Liver (tissue), 9 donors: ENCODE data around the gene ILDR1. TPM values are rescaled to one million over a fixed set of nuclear protein-coding genes. Genes with fewer than 3 reads are reported as not detected.
"Not testable (repeated sequence)": the region's sequence is repeated elsewhere in the genome, so short reads cannot be mapped to it uniquely, and the experiment has no call there.

Experiments
- DNase-seq: peaks from one replicate; pipeline ENCODE4 v3.0.0-alpha.2; 2017; ENCODE audit warnings: low spot score
- H3K27ac ChIP-seq, 2 donors: one replicate each; pipeline ENCODE4 v1.7.0; 2013; ENCODE audit warnings: inconsistent platforms in 2 of 2, low read length in 2 of 2, control low read depth in 1 of 2, low read depth in 1 of 2, mild to moderate bottlenecking in 1 of 2
- H3K27me3 ChIP-seq, 4 donors: one replicate each; pipeline versions ENCODE4 v1.6.1 to v1.7.0; 2013; ENCODE audit warnings: low read length in 3 of 4, inconsistent platforms in 1 of 4, mild to moderate bottlenecking in 1 of 4, moderate library complexity in 1 of 4; ENCODE audit not compliant: control insufficient read depth in 4 of 4, insufficient read depth in 4 of 4
- H3K36me3 ChIP-seq, 4 donors: one replicate each; pipeline versions ENCODE4 v1.6.1 to v1.7.0; 2013; ENCODE audit warnings: low read length in 3 of 4, mild to moderate bottlenecking in 3 of 4, low read depth in 1 of 4, moderate library complexity in 1 of 4; ENCODE audit not compliant: control insufficient read depth in 4 of 4, insufficient read depth in 3 of 4
- H3K4me1 ChIP-seq, 4 donors: one replicate each; pipeline versions ENCODE4 v1.6.1 to v1.7.0; 2013; ENCODE audit warnings: low read length in 3 of 4, mild to moderate bottlenecking in 3 of 4, moderate library complexity in 1 of 4; ENCODE audit not compliant: control insufficient read depth in 4 of 4, insufficient read depth in 4 of 4
- H3K4me3 ChIP-seq, 3 donors: one replicate each; pipeline versions ENCODE4 v1.6.1 to v1.7.0; 2013; ENCODE audit warnings: low read length in 3 of 3, control low read depth in 1 of 3, low read depth in 1 of 3, mild to moderate bottlenecking in 1 of 3
- H3K9ac ChIP-seq, 2 donors: one replicate each; pipeline ENCODE4 v1.7.0; 2013; ENCODE audit warnings: low read length in 2 of 2, mild to moderate bottlenecking in 2 of 2, moderate library complexity in 2 of 2, control low read depth in 1 of 2, low read depth in 1 of 2
- H3K9me3 ChIP-seq, 4 donors: one replicate each; pipeline versions ENCODE4 v1.6.1 to v1.7.0; 2013; ENCODE audit warnings: low read length in 3 of 4; ENCODE audit not compliant: control insufficient read depth in 4 of 4
- ATF3 ChIP-seq: IDR thresholded peaks from 2 replicates; pipeline ENCODE4 v1.6.1; 2016; ENCODE audit warnings: antibody characterized with exemption
- CTCF ChIP-seq: fragments of 150-350 bp; IDR thresholded peaks from 2 replicates; pipeline ENCODE4 v1.5.1; 2017; ENCODE audit warnings: improper control_type of control experiment, low read depth, low read length; ENCODE audit not compliant: missing input control
- EGR1 ChIP-seq, 2 donors: IDR thresholded peaks; 2 replicates each; pipeline ENCODE4 v1.6.1; 2016 to 2018; ENCODE audit warnings: antibody characterized with exemption in 2 of 2, low read depth in 2 of 2
- FOXA1 ChIP-seq: IDR thresholded peaks from 2 replicates; pipeline ENCODE4 v1.6.1; 2016; ENCODE audit warnings: antibody characterized with exemption
- FOXA2 ChIP-seq: IDR thresholded peaks from 2 replicates; pipeline ENCODE4 v1.6.1; 2016; ENCODE audit warnings: antibody characterized with exemption
- GABPA ChIP-seq, 2 donors: IDR thresholded peaks in 1 of 2; conservative IDR thresholded peaks in 1 of 2; 2 replicates each; pipeline ENCODE4 v1.6.1; 2016; ENCODE audit warnings: antibody characterized with exemption in 2 of 2, mild to moderate bottlenecking in 1 of 2, moderate library complexity in 1 of 2
- HNF4A ChIP-seq, 2 donors: conservative IDR thresholded peaks; 2 replicates each; pipeline ENCODE4 v1.6.1; 2016; ENCODE audit warnings: antibody characterized with exemption in 2 of 2, mild to moderate bottlenecking in 2 of 2
- HNF4G ChIP-seq: IDR thresholded peaks from 2 replicates; pipeline ENCODE4 v1.6.1; 2016; ENCODE audit warnings: antibody characterized with exemption
- JUND ChIP-seq, 2 donors: IDR thresholded peaks; 2 replicates each; pipeline ENCODE4 v1.6.1; 2016; ENCODE audit warnings: antibody characterized with exemption in 2 of 2
- MAX ChIP-seq: IDR thresholded peaks from 2 replicates; pipeline ENCODE4 v1.6.1; 2016; ENCODE audit warnings: antibody characterized with exemption
- NR2F2 ChIP-seq: IDR thresholded peaks from 2 replicates; pipeline ENCODE4 v1.6.1; 2016; ENCODE audit warnings: antibody characterized with exemption
- RAD21 ChIP-seq, 2 donors: IDR thresholded peaks; 2 replicates each; pipeline ENCODE4 v1.6.1; 2016; ENCODE audit warnings: antibody characterized with exemption in 2 of 2, mild to moderate bottlenecking in 2 of 2
- REST ChIP-seq: IDR thresholded peaks from 2 replicates; pipeline ENCODE4 v1.6.1; 2016; ENCODE audit warnings: antibody characterized with exemption, mild to moderate bottlenecking
- RXRA ChIP-seq, 2 donors: IDR thresholded peaks; 2 replicates each; pipeline ENCODE4 v1.6.1; 2017 to 2018; ENCODE audit warnings: antibody characterized with exemption in 2 of 2, mild to moderate bottlenecking in 1 of 2
- SP1 ChIP-seq: IDR thresholded peaks from 2 replicates; pipeline ENCODE4 v1.6.1; 2018; ENCODE audit warnings: antibody characterized with exemption, mild to moderate bottlenecking
- TAF1 ChIP-seq: conservative IDR thresholded peaks from 2 replicates; pipeline ENCODE4 v1.6.1; 2016; ENCODE audit warnings: antibody characterized with exemption, mild to moderate bottlenecking
- YY1 ChIP-seq: IDR thresholded peaks from 2 replicates; pipeline ENCODE4 v1.6.1; 2016; ENCODE audit warnings: antibody characterized with exemption, mild to moderate bottlenecking
- ZBTB33 ChIP-seq: IDR thresholded peaks from 2 replicates; pipeline ENCODE4 v1.6.1; 2016; ENCODE audit warnings: antibody characterized with exemption
- WGBS: extraction: QIAGEN DNeasy Blood & Tissue Kit; methylation state at CpG from one replicate; pipeline ENCODE4 v1.1.7; 2013; 5-methylcytosine and 5-hydroxymethylcytosine counted together
- polyA plus RNA-seq, 2 donors: library from polyadenylated mRNA; stranded (reverse) in 1 of 2; unstranded in 1 of 2; fragments of 200-250 nt in 1 of 2; fragments of >200 nt in 1 of 2; fragmentation: Nextera tagmentation in 1 of 2; extraction: Ambion mirVana in 1 of 2; gene quantifications; one replicate each; pipeline versions ENCODE4 v1.2.1 to v1.2.3, GENCODE V29; 2013 to 2015
- total RNA-seq, 2 donors: library from RNA; depleted of rRNA; stranded (reverse); fragments of >200 nt; gene quantifications; one replicate each; pipeline ENCODE4 v1.2.3, GENCODE V29; 2014
- donor health status: healthy.
- donor health status: healthy.
- donor health status: healthy.
- donor health status: healthy.
- donor health status: healthy.

Gene ILDR1
- total and polyA plus RNA-seq, 4 donors: 0.07 to 1.7 (median 0.19) TPM

GRCh38 chr3:122055215-122055614 is 33.2 kb upstream of the ILDR1 start, which contains the start of gene CD86:
Gene CD86 (plus strand): TSS chr3:122055362. CDS start chr3:122055490, 128 bp downstream.
- H3K27ac ChIP-seq: no peak within 1 kb of the TSS
- peak; percentile 26 for TF ChIP-seq TAF1
- no peak for TF ChIP-seq HNF4G

GRCh38 chr3:122052968-122053367 is 30.9 kb upstream of the ILDR1 start:
- peaks cover 0 to 3% (median 0%) of the 10 kb centered on the region in 4 donors for H3K27me3 ChIP-seq
- no peaks in the 10 kb centered on the region for H3K4me1 ChIP-seq
- TF ChIP-seq JUND (IDR thresholded peaks at IDR 0.05): no peak
- no peak for TF ChIP-seq TAF1
- TF ChIP-seq HNF4G: no peak
- TF ChIP-seq REST: no peak
- no peak for TF ChIP-seq HNF4A (conservative IDR thresholded peaks at IDR 0.05)
- TF ChIP-seq ZBTB33: no peak
- TF ChIP-seq RXRA (IDR thresholded peaks at IDR 0.05): no peak
- no peak for TF ChIP-seq GABPA (IDR thresholded peaks at IDR 0.05 in 1 of 2, conservative IDR thresholded peaks at IDR 0.05 in 1 of 2)
- TF ChIP-seq FOXA2: no peak
- TF ChIP-seq SP1: no peak
- TF ChIP-seq RAD21 (IDR thresholded peaks at IDR 0.05): no peak
- no peak for TF ChIP-seq NR2F2
- TF ChIP-seq YY1: no peak
- no peak for TF ChIP-seq MAX
- no peak for TF ChIP-seq CTCF
- TF ChIP-seq FOXA1: no peak
- no peak for TF ChIP-seq ATF3
- TF ChIP-seq EGR1 (IDR thresholded peaks at IDR 0.05; ENCODE audit: low read depth in 2 of 2): no peak
- no peak overlapping the region for H3K27ac ChIP-seq
- no peak overlapping the region for H3K4me3 ChIP-seq
- H3K36me3 ChIP-seq: no peaks in the 10 kb centered on the region
- no peaks in the 10 kb centered on the region for H3K9me3 ChIP-seq
- DNase-seq: no peak
- WGBS: 91% methylated on average over 3 of the region's 3 CpGs
- no peak overlapping the region for H3K9ac ChIP-seq

More at GRCh38 chr3:122055215-122055614, 33.2 kb upstream of the ILDR1 start, which contains the start of gene CD86:
- H3K36me3 ChIP-seq: no peaks in the 10 kb centered on the region
- peaks cover 0 to 3% (median 0%) of the 10 kb centered on the region in 4 donors for H3K27me3 ChIP-seq
- DNase-seq: no peak
- WGBS: 51% methylated on average over 3 of the region's 3 CpGs
- H3K4me3 ChIP-seq: no peak within 1 kb of the TSS
- no peaks in the 10 kb centered on the region for H3K9me3 ChIP-seq
- no peak within 1 kb of the TSS for H3K9ac ChIP-seq
- no peaks in the 10 kb centered on the region for H3K4me1 ChIP-seq

- not testable (repeated sequence) for H3K9ac ChIP-seq, H3K36me3 ChIP-seq, H3K27me3 ChIP-seq, H3K27ac ChIP-seq, H3K4me1 ChIP-seq, DNase-seq, H3K9me3 ChIP-seq, H3K4me3 ChIP-seq
- 89% methylated on average over 11 of the region's 11 CpGs for WGBS
Observed at GRCh38 chr3:122047773-122048172, 25.7 kb upstream of the ILDR1 start.

- not testable (repeated sequence) for H3K9me3 ChIP-seq, H3K4me1 ChIP-seq, DNase-seq, H3K27ac ChIP-seq, H3K27me3 ChIP-seq, H3K4me3 ChIP-seq, H3K9ac ChIP-seq, H3K36me3 ChIP-seq
- 86% methylated on average over 9 of the region's 16 CpGs for WGBS
Observed at GRCh38 chr3:122047296-122047695, 25.2 kb upstream of the ILDR1 start.
